HepG2 (cell line): ENCODE measurements around the gene HYAL1. TPM values are rescaled to one million over a fixed set of nuclear protein-coding genes. Genes with fewer than 3 reads are reported as not detected.
A peak's percentile ranks its signal among the peaks of the same experiment; 100 is the strongest.

Source experiments
- ATRX ChIP-seq: sonication (generic); formaldehyde crosslinking; IDR thresholded peaks from 2 replicates; pipeline ENCODE4 v1.4.0; 2020; ENCODE audit warnings: missing genetic modification reagents, borderline replicate concordance
- BCL6 ChIP-seq: IDR thresholded peaks from 2 replicates; pipeline ENCODE4 v1.6.1; 2016; ENCODE audit warnings: missing genetic modification reagents, missing compliant biosample characterization
- CREM ChIP-seq, 2 experiments: sonication (generic) in 1 of 2; formaldehyde crosslinking in 1 of 2; IDR thresholded peaks; 2 replicates each; pipeline versions ENCODE4 v1.4.0 to v1.6.1; 2016 to 2020; ENCODE audit warnings: antibody characterized with exemption in 1 of 2, mild to moderate bottlenecking in 1 of 2, missing genetic modification reagents in 1 of 2
- NCOA2 ChIP-seq: sonication (generic); formaldehyde crosslinking; IDR thresholded peaks from 2 replicates; pipeline ENCODE4 v1.8.0; 2022; ENCODE audit warnings: inconsistent platforms
- NCOR1 ChIP-seq: fragments of 200-600 bp; sonication (generic); IDR thresholded peaks from 2 replicates; pipeline ENCODE4 v1.7.0; 2017; ENCODE audit warnings: antibody characterized with exemption, low read length, borderline replicate concordance
- PHF21A ChIP-seq: sonication (generic); formaldehyde crosslinking; IDR thresholded peaks from 2 replicates; pipeline ENCODE4 v1.5.0; 2020; ENCODE audit warnings: mild to moderate bottlenecking, missing genetic modification reagents
- RELA ChIP-seq: sonication (generic); formaldehyde crosslinking; IDR thresholded peaks from 2 replicates; pipeline ENCODE4 v1.4.0; 2020; ENCODE audit warnings: missing genetic modification reagents
- SOX6 ChIP-seq, 2 experiments: fragments of 450-650 bp in 1 of 2; sonication (generic) in 1 of 2; formaldehyde crosslinking in 1 of 2; IDR thresholded peaks; 2 replicates each; pipeline versions ENCODE4 v1.4.0 to v1.6.1; 2017 to 2020; ENCODE audit warnings: antibody characterized with exemption in 1 of 2, mild to moderate bottlenecking in 1 of 2, missing genetic modification reagents in 1 of 2
- TBX3 ChIP-seq: fragments of 450-650 bp; IDR thresholded peaks from 2 replicates; pipeline ENCODE4 v1.6.1; 2017; ENCODE audit warnings: antibody characterized with exemption, mild to moderate bottlenecking, inconsistent platforms, borderline replicate concordance
- TEAD3 ChIP-seq: optimal IDR thresholded peaks from 2 replicates; pipeline ENCODE3; 2016; ENCODE audit warnings: borderline replicate concordance
- ZNF878 ChIP-seq: sonication (generic); formaldehyde crosslinking; IDR thresholded peaks from 2 replicates; pipeline ENCODE4 v1.8.1; 2023; ENCODE audit warnings: mild to moderate bottlenecking, missing genetic modification reagents, moderate library complexity
- polyA plus RNA-seq, 8 experiments: library from polyadenylated mRNA; depleted of rRNA in 3 of 8; stranded (reverse) in 7 of 8; unstranded in 1 of 8; fragments of >200 nt; fragmentation: Illumina TruSeq in 4 of 8; extraction: Trizol in 4 of 8; gene quantifications; 2 replicates each; pipeline versions ENCODE4 v1.2.1 to v1.2.3, GENCODE V29; 2011 to 2016; ENCODE audit warnings: low read depth in 4 of 8, missing spikeins in 1 of 8, mixed read lengths in 1 of 8; ENCODE audit not compliant: insufficient read depth in 1 of 8
- total RNA-seq, 5 experiments: library from RNA; depleted of rRNA; stranded (reverse); fragments of >200 nt; fragmentation: Illumina TruSeq; extraction: Trizol; gene quantifications; 2 replicates each; pipeline ENCODE4 v1.2.3, GENCODE V29; 2016; ENCODE audit warnings: low read depth in 1 of 5
- TF ChIP-seq, protein P1 (sequence below): sonication (generic); formaldehyde crosslinking; IDR thresholded peaks from 2 replicates; pipeline ENCODE4 v1.4.0; 2020; ENCODE audit warnings: missing genetic modification reagents
- TF ChIP-seq, protein P2 (sequence below), 2 experiments: sonication (generic) in 1 of 2; formaldehyde crosslinking in 1 of 2; IDR thresholded peaks; 2 replicates each; pipeline versions ENCODE4 v1.4.0 to v1.6.1; 2018 to 2020; ENCODE audit warnings: missing genetic modification reagents in 2 of 2, borderline replicate concordance in 1 of 2, low read depth in 1 of 2, mild to moderate bottlenecking in 1 of 2, missing biosample characterization in 1 of 2
- TF ChIP-seq, protein P3 (sequence below): sonication (generic); formaldehyde crosslinking; IDR thresholded peaks from 2 replicates; pipeline ENCODE4 v1.4.0; 2020; ENCODE audit warnings: mild to moderate bottlenecking, missing genetic modification reagents
- TF ChIP-seq, protein P4 (sequence below): sonication (generic); formaldehyde crosslinking; IDR thresholded peaks from 2 replicates; pipeline ENCODE4 v1.5.0; 2020; ENCODE audit warnings: mild to moderate bottlenecking, missing genetic modification reagents, borderline replicate concordance
- TF ChIP-seq, protein P5 (sequence below): sonication (generic); formaldehyde crosslinking; IDR thresholded peaks from 2 replicates; pipeline ENCODE4 v1.4.0; 2020; ENCODE audit warnings: missing genetic modification reagents, borderline replicate concordance

Gene HYAL1
- total and polyA plus RNA-seq, 2 of the 13 experiments (the other 11 are each of a cell fraction or from before 2014, with no cell fraction given): 76.5 to 193 TPM

DNA sequence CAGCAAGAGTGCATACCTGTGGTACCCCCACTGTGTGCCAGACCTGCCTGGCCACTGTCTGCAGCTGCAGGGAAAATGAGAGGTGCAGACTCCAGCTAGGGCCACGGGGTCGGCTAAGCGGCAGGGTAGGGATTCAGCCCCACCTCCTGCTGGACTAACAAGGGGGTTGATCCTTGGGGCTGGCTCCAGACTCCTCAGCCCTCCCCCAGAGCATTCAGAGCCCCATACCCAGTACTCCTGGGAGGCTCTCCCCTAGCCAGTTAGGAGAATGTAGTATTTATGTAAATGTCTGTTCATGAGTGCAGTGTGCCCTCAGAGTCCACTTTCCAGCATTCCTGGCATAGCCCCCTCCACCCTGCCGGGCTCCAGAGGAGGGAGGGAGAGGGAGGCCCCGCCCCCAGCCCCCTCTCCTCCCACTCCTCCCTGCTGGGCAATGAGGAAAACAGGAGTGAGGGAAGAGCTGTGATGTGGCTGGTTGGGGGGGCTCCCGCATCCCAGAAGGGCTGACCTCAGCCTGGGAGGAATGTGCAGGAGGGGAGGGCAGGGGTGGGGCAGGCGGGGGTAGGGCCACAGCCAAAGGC lies 38.9 kb downstream of the HYAL1 start (continued):
- TF ChIP-seq, protein P1, sequence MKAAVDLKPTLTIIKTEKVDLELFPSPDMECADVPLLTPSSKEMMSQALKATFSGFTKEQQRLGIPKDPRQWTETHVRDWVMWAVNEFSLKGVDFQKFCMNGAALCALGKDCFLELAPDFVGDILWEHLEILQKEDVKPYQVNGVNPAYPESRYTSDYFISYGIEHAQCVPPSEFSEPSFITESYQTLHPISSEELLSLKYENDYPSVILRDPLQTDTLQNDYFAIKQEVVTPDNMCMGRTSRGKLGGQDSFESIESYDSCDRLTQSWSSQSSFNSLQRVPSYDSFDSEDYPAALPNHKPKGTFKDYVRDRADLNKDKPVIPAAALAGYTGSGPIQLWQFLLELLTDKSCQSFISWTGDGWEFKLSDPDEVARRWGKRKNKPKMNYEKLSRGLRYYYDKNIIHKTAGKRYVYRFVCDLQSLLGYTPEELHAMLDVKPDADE (CRISPR knock-in tag): no peak
- TF ChIP-seq, protein P2, sequence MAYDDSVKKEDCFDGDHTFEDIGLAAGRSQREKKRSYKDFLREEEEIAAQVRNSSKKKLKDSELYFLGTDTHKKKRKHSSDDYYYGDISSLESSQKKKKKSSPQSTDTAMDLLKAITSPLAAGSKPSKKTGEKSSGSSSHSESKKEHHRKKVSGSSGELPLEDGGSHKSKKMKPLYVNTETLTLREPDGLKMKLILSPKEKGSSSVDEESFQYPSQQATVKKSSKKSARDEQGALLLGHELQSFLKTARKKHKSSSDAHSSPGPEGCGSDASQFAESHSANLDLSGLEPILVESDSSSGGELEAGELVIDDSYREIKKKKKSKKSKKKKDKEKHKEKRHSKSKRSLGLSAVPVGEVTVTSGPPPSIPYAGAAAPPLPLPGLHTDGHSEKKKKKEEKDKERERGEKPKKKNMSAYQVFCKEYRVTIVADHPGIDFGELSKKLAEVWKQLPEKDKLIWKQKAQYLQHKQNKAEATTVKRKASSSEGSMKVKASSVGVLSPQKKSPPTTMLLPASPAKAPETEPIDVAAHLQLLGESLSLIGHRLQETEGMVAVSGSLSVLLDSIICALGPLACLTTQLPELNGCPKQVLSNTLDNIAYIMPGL (CRISPR knock-in tag; IDR thresholded peaks at IDR 0.05; ENCODE audit: borderline replicate concordance in 1 of 2, low read depth in 1 of 2): 0 out of 4 replicates have a peak, but pooled peaks of 1 of the 2 experiments have one; percentile 42
- TF ChIP-seq ATRX (CRISPR knock-in tag) (no peak), ZNF878 (no peak), NCOR1 (peak; percentile 80; the same call in 1 of the 2 replicates), BCL6 (CRISPR knock-in tag) (peak; percentile 45; the same call in 1 of the 2 replicates), CREM (IDR thresholded peaks at IDR 0.05) (peak; percentile 56; the same call in 1 of the 2 replicates), CREM (CRISPR knock-in tag; IDR thresholded peaks at IDR 0.05) (no peak), TEAD3 (peak; percentile 97), RELA (CRISPR knock-in tag) (no peak), SOX6 (IDR thresholded peaks at IDR 0.05) (no peak), SOX6 (CRISPR knock-in tag; IDR thresholded peaks at IDR 0.05) (peak; percentile 63), PHF21A (peak; percentile 59), TBX3 (0 out of 2 replicates have a peak, but pooled peaks have one; percentile 30), NCOA2 (CRISPR knock-in tag) (peak; percentile 63; the same call in 1 of the 2 replicates)
- TF ChIP-seq, protein P3, sequence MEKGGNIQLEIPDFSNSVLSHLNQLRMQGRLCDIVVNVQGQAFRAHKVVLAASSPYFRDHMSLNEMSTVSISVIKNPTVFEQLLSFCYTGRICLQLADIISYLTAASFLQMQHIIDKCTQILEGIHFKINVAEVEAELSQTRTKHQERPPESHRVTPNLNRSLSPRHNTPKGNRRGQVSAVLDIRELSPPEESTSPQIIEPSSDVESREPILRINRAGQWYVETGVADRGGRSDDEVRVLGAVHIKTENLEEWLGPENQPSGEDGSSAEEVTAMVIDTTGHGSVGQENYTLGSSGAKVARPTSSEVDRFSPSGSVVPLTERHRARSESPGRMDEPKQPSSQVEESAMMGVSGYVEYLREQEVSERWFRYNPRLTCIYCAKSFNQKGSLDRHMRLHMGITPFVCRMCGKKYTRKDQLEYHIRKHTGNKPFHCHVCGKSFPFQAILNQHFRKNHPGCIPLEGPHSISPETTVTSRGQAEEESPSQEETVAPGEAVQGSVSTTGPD (CRISPR knock-in tag): peak; percentile 64; the same call in 1 of the 2 replicates
- TF ChIP-seq, protein P4, sequence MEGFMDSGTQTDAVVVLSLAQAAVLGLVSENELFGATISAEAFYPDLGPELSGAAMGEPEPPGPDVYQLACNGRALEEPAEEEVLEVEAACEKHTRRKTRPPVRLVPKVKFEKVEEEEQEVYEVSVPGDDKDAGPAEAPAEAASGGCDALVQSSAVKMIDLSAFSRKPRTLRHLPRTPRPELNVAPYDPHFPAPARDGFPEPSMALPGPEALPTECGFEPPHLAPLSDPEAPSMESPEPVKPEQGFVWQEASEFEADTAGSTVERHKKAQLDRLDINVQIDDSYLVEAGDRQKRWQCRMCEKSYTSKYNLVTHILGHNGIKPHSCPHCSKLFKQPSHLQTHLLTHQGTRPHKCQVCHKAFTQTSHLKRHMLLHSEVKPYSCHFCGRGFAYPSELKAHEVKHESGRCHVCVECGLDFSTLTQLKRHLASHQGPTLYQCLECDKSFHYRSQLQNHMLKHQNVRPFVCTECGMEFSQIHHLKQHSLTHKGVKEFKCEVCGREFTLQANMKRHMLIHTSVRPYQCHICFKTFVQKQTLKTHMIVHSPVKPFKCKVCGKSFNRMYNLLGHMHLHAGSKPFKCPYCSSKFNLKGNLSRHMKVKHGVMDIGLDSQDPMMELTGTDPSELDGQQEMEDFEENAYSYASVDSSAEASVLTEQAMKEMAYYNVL (CRISPR knock-in tag): peak; percentile 81; the same call in 1 of the 2 replicates
- TF ChIP-seq, protein P5, sequence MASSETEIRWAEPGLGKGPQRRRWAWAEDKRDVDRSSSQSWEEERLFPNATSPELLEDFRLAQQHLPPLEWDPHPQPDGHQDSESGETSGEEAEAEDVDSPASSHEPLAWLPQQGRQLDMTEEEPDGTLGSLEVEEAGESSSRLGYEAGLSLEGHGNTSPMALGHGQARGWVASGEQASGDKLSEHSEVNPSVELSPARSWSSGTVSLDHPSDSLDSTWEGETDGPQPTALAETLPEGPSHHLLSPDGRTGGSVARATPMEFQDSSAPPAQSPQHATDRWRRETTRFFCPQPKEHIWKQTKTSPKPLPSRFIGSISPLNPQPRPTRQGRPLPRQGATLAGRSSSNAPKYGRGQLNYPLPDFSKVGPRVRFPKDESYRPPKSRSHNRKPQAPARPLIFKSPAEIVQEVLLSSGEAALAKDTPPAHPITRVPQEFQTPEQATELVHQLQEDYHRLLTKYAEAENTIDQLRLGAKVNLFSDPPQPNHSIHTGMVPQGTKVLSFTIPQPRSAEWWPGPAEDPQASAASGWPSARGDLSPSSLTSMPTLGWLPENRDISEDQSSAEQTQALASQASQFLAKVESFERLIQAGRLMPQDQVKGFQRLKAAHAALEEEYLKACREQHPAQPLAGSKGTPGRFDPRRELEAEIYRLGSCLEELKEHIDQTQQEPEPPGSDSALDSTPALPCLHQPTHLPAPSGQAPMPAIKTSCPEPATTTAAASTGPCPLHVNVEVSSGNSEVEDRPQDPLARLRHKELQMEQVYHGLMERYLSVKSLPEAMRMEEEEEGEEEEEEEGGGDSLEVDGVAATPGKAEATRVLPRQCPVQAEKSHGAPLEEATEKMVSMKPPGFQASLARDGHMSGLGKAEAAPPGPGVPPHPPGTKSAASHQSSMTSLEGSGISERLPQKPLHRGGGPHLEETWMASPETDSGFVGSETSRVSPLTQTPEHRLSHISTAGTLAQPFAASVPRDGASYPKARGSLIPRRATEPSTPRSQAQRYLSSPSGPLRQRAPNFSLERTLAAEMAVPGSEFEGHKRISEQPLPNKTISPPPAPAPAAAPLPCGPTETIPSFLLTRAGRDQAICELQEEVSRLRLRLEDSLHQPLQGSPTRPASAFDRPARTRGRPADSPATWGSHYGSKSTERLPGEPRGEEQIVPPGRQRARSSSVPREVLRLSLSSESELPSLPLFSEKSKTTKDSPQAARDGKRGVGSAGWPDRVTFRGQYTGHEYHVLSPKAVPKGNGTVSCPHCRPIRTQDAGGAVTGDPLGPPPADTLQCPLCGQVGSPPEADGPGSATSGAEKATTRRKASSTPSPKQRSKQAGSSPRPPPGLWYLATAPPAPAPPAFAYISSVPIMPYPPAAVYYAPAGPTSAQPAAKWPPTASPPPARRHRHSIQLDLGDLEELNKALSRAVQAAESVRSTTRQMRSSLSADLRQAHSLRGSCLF: no peak
